Left renal cortex interstitium (tissue), 4 donors: ENCODE data around the gene ZDHHC8. TPM values are rescaled to one million over a fixed set of nuclear protein-coding genes. Genes with fewer than 3 reads are reported as not detected.

Source experiments
- DNase-seq, 4 donors: peaks; one replicate each; pipeline ENCODE4 v3.0.0-alpha.2; 2013; ENCODE audit warnings: low read depth in 4 of 4, low spot score in 2 of 4, missing footprints in 1 of 4
- polyA plus RNA-seq, 4 donors: library from polyadenylated mRNA; unstranded; fragments of 120-200 nt; gene quantifications; one replicate each; pipeline ENCODE4 v1.2.1, GENCODE V29; 2013; ENCODE audit not compliant: insufficient read length in 4 of 4

ZDHHC8 gene
- polyA plus RNA-seq, 4 donors = 30.0 to 67.6 (median 49.2) TPM

- DNase-seq = no peak
These were observed 43.9 kb downstream of the ZDHHC8 start for GRCh38 chr22:20175597-20175900.

GRCh38 chr22:20176421-20177085 lies 44.9 kb downstream of the ZDHHC8 start:
- DNase-seq = no peak

- no peak for DNase-seq
These were observed 45.8 kb downstream of the ZDHHC8 start for GRCh38 chr22:20177217-20177911.

GRCh38 chr22:20178075-20178914 lies 46.7 kb downstream of the ZDHHC8 start:
- DNase-seq = no peak

GRCh38 chr22:20178915-20179227 lies 47.3 kb downstream of the ZDHHC8 start:
- DNase-seq = no peak

GRCh38 chr22:20179455-20180244 lies 48.0 kb downstream of the ZDHHC8 start:
- DNase-seq = no peak

- DNase-seq = no peak
These were observed 48.6 kb downstream of the ZDHHC8 start for GRCh38 chr22:20180245-20180630.

GRCh38 chr22:20180640-20181039 lies 49.0 kb downstream of the ZDHHC8 start:
- no peak for DNase-seq

- DNase-seq = no peak
These were observed 49.7 kb downstream of the ZDHHC8 start for GRCh38 chr22:20181194-20181883.

GRCh38 chr22:20181884-20182236 lies 50.3 kb downstream of the ZDHHC8 start:
- no peak for DNase-seq

GRCh38 chr22:20182365-20182764 lies 50.8 kb downstream of the ZDHHC8 start:
- DNase-seq = no peak

GRCh38 chr22:20183101-20183500 lies 51.5 kb downstream of the ZDHHC8 start:
- no peak for DNase-seq

GRCh38 chr22:20183823-20184222 lies 52.2 kb downstream of the ZDHHC8 start:
- no peak for DNase-seq

GRCh38 chr22:20184501-20185165 lies 53.0 kb downstream of the ZDHHC8 start:
- DNase-seq = no peak

GRCh38 chr22:20185750-20186149 lies 54.1 kb downstream of the ZDHHC8 start:
- DNase-seq = no peak

- DNase-seq = no peak
These were observed 54.7 kb downstream of the ZDHHC8 start for GRCh38 chr22:20186183-20186870.

GRCh38 chr22:20186871-20187546 lies 55.4 kb downstream of the ZDHHC8 start:
- no peak for DNase-seq

- DNase-seq = no peak
These were observed 56.4 kb downstream of the ZDHHC8 start for GRCh38 chr22:20187777-20188566.
